Gastroesophageal sphincter (tissue), 3 donors: Measurements from ENCODE around the gene SP2.

Source experiments
- CTCF ChIP-seq, 4 experiments: fragments of 200-600 bp in 2 of 4; fragments of 450-650 bp in 2 of 4; sonication (generic) in 1 of 4; IDR thresholded peaks; one replicate each; pipeline ENCODE4 v1.5.1; 2017 to 2019; ENCODE audit warnings: antibody characterized with exemption in 4 of 4, mild to moderate bottlenecking in 2 of 4, moderate library complexity in 2 of 4
- POLR2A ChIP-seq, 2 donors: fragments of 450-650 bp; IDR thresholded peaks; one replicate each; pipeline ENCODE4 v1.6.1; 2017; ENCODE audit warnings: antibody characterized with exemption in 2 of 2, mild to moderate bottlenecking in 2 of 2, moderate library complexity in 1 of 2

- TF ChIP-seq CTCF (IDR thresholded peaks at IDR 0.05): no peak
- no peak for TF ChIP-seq POLR2A (IDR thresholded peaks at IDR 0.05)
Observed at GRCh38 chr17:47948706-47949196, 52.7 kb downstream of the SP2 start.
